Activated CD8-positive, alpha-beta memory T cell treated with anti-CD3 and anti-CD28 coated beads for 1 hour (primary cell): ENCODE results near the gene F3.
"Not testable (repeated sequence)": the region's sequence is repeated elsewhere in the genome, so short reads cannot be mapped to it uniquely, and the experiment has no call there.

Experiments used
- DNase-seq, 2 donors: peaks; one replicate each; pipeline ENCODE4 v3.0.0-alpha.2; 2020; ENCODE audit warnings: low read depth in 1 of 2; ENCODE audit errors: extremely low read depth in 1 of 2

F3 gene

DNA sequence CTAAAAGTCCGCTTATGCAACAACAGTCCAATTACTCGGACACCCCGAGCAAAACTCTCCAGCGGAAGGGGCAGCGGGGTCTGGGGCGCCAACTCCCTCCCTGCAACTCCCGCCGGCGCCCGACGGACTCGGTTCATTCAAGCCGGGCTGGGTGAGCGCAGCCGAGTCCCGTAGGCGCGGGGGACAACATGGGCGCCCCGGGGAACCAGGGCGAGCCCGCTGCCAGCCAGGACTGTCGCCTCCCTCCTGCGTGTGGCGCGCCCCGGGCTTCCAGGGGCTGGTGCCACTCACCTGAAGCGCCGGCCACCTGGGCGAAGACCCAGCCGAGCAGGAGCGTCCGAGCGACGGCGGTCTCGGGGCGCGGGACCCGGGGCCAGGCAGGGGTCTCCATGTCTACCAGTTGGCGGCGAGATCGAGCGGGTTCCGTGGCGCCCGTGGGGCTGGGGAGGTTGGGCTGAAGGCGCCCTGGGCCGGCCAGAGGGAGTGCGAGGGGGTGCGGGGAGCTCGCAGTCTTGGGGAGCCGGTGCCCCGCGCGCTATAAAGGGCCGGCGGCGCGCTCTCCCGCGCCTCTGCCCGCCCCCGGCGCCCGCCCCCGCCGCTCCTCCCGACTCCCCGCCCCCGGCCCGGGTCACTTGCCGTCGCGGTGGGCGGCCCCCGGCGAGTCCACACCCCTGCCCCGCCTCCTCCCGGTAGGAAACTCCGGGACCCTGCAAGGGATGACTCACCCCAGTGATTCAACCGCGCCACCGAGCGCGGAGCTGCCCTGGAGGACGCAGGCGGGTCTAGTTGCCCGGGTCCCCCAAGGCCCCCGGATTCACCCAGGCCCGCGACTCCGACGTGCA, at the start of gene F3:
TSS of gene F3 (minus strand) at position 514 of the 842 bp plus-strand sequence. CDS start at position 391, 123 bp downstream.
- DNase-seq = peak; percentile 3 to 40

GRCh38 chr1:94590203-94591137, 48.9 kb upstream of the F3 start:
- no peak for DNase-seq

- DNase-seq = no peak
Observed at GRCh38 chr1:94589728-94590127, 48.2 kb upstream of the F3 start.

DNA sequence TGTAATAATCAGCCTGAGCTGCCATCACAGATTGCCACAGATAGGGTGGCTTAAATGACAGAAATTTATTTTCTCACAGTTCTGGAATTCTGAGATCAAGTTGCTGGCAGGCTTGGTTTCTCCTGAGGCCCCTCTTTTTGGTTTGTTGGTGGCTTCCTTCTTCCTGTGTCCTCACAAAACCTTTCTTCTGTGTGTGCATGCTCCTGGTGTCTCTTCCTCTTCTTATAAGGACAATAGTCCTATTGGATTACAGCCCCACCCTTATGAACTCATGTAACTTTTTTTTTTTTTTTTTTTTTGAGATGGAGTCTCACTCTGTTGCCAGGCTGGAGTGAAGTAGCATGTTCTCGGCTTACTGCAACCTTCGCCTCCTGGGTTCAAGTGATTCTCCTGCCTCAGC, 41.0 kb upstream of the F3 start:
- no peak for DNase-seq

GRCh38 chr1:94580367-94581115, 39.0 kb upstream of the F3 start:
- DNase-seq = no peak

DNA sequence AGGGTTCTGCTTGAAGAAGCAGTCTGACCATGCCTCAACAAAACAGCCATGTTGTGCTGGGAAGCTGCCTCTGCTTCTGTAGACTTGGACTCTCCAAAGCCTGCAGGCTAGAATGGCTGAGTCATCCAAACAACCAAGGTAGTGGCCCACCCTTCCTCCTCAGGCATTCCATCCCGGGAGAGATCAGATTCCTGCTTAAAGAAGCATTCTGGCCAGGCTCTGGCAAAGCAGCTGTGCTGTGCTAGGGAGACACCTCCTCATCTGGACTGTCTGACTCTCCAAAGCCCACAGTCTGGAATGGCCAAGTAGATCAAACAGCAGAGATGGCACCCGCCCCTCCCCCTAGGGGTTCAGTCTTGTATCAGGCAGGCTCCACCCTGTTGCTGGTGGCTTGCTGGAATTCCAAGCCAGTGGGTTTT, 38.3 kb upstream of the F3 start:
- no peak for DNase-seq

- no peak for DNase-seq
Observed at GRCh38 chr1:94578856-94579255, 37.3 kb upstream of the F3 start.

GRCh38 chr1:94573917-94574316, 32.4 kb upstream of the F3 start:
- DNase-seq = not testable (repeated sequence)

DNA sequence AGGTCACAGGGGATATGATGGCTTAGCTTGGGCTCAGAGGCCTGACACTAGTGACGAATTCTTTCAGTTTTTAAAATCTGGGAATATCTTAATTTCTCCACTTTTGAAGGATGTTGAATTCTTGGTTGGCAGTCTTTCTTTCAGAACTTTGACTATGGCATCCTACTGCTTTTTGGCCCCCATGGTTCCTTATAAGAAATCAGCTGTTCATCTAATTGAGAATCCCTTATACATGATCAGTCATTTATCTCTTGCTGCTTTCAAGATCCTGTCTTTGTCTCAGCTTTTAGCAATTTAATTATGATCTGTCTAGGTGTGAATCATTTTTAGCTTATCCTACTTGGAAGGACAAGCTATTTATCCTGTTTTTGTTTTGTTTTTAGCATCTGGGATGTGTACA, 31.2 kb upstream of the F3 start:
- no peak for DNase-seq

DNA sequence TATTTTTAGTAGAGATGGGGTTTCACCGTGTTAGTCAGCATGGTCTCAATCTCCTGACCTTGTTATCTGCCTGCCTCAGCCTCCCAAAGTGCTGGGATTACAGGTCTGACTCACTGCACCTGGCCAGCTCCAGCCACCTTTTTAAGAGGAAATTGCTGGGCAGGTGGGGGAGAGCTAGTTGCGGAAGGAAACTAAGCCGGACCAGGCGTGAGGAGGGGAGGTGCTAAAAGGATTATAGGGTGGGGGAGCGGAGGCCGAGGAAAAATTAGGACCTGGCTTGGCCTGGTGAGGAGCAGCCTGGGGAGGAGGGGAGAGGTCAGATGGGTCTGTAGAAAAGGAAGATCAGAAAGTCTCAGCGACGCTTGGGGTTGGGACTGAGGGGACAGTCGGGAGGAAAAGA, 29.4 kb upstream of the F3 start:
- DNase-seq = not testable (repeated sequence)

DNA sequence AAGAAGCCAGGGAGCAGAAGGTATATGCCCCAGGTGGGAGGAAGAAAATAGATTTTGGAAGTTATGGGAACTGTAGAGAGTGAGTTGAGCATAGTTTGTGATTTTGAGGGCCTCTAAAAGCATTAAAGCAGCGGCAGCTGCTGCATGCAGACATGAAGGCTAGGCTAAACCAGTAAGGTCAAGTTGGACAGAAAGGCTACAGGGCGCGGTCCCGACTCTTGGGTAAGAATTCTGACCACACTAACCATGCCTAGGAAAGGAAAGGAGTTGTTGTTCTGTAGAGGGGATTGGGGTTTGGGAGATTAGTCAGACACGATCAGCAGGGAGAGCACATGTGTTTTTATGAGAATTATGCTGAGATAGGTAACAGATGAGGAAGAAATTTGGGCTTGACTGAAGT, 27.2 kb upstream of the F3 start:
- DNase-seq = not testable (repeated sequence)

GRCh38 chr1:94567975-94568607, 26.5 kb upstream of the F3 start:
- not testable (repeated sequence) for DNase-seq

GRCh38 chr1:94566436-94566835, 24.9 kb upstream of the F3 start:
- not testable (repeated sequence) for DNase-seq

DNA sequence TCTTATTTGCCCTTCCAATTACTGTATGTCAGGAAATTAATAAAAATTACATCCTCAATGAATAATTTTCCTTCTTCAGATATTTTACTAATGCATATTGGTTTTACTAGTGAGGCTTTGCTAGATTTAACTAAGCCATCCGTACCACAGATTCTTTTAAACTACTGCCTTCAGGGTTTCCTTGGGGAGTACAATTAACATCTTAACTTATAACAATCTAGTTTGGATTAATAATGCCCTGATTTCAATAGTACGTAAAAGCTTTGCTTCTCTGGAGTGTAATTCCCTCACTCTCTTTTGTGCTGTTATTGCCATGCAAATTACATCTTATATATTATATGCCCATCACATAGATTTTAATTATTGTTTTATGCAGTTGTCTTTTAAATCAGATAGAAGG, 24.3 kb upstream of the F3 start:
- DNase-seq = no peak

GRCh38 chr1:94562519-94563260, 21.1 kb upstream of the F3 start:
- DNase-seq = no peak

DNA sequence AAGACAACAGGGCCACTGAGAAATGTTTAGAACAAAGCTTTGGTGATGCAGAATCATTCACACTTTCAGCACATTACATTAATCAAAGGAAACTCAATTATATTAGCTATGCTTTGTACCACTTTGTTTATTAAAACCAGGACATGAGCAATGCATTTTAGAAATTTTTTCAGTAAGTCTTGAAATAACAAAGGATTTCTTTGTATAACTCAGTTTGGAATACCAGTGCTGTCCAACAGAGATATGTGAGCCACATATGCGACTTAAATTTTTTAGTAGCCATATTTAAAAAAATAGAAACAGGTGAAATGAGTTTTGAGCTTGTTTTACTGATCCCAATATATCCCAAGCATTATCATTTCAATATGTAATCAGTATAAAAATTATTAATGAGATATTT, 18.8 kb upstream of the F3 start:
- DNase-seq = no peak

- DNase-seq = no peak
Observed at GRCh38 chr1:94559921-94560320, 18.4 kb upstream of the F3 start.

- DNase-seq = no peak
Observed at GRCh38 chr1:94555091-94555490, 13.5 kb upstream of the F3 start.

DNA sequence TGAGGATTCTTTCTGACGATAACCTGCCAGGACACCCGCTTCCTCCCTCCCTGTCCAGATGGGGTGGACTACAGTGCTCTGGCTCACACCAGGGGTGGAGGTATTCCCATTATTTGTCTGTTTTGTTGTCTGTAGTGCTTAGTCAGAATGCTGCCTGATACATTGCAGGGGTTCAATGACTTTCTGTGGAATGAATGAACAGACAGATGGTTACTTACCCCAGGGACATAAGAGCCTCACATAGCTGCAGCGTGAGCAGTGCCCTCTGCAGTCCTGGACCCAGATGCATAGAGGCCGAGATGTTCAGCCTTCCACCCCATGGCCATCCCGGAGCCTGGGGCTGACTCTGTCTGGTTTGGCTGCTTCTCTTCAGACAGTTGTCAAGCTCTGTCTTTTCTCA, 13.0 kb upstream of the F3 start:
- no peak for DNase-seq

DNA sequence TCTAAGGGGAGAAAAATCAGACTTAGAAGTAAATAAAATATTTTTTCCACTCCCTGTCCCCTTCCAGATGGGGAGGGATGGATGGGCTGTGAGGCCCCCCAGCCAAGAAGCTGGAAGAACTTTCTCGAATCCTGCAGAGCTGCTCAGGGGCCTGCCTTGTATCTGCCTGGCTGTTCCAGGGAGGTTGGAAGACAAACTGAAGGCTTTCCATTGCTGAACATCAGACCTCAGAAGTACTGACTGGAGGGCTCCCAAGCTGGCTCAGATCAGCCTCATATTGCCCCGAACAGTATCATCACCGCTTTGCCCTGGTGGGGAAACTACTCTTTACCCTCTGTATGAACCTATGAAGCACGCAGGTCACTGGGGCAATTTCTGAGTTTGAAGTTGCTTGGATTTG, 12.4 kb upstream of the F3 start:
- DNase-seq = no peak
